Colonic mucosa (tissue), 4 donors: ENCODE measurements around the gene KRT10. TPM values are rescaled to one million over a fixed set of nuclear protein-coding genes. Genes with fewer than 3 reads are reported as not detected.
"Not testable (repeated sequence)": the region's sequence is repeated elsewhere in the genome, so short reads cannot be mapped to it uniquely, and the experiment has no call there.

Experiments used
- DNase-seq: peaks from one replicate; pipeline ENCODE4 v3.0.0-alpha.2; 2020
- H3K27ac ChIP-seq: fragments of 200-600 bp; one replicate; pipeline ENCODE4 v1.8.0; 2021
- H3K27me3 ChIP-seq: fragments of 200-600 bp; one replicate; pipeline ENCODE4 v1.8.0; 2021
- H3K36me3 ChIP-seq: fragments of 200-600 bp; one replicate; pipeline ENCODE4 v1.8.0; 2021
- H3K4me1 ChIP-seq: fragments of 200-600 bp; one replicate; pipeline ENCODE4 v1.8.0; 2021; ENCODE audit warnings: mild to moderate bottlenecking
- H3K4me3 ChIP-seq: fragments of 200-600 bp; one replicate; pipeline ENCODE4 v1.8.0; 2021
- H3K9ac ChIP-seq, 2 donors: one replicate each; pipeline ENCODE4 v1.7.0; 2013; ENCODE audit warnings: control low read depth in 2 of 2, low read depth in 2 of 2, low read length in 2 of 2
- H3K9me3 ChIP-seq: fragments of 200-600 bp; one replicate; pipeline ENCODE4 v1.8.0; 2021
- CTCF ChIP-seq: fragments of 200-600 bp; IDR thresholded peaks from one replicate; pipeline ENCODE4 v1.8.0; 2022; ENCODE audit warnings: antibody characterized with exemption, mild to moderate bottlenecking
- intact Hi-C: fragments of 100-400 bp; cut with DNase I; formaldehyde crosslinking; loops from one replicate; pipeline ENCODE4 v1.14.1; 2022
- total RNA-seq, 2 donors: library from RNA; stranded (reverse); fragmentation: NEBNext Ultra II Directional in 1 of 2; extraction: Animal tissue kit (Norgen Biotek cat#: 25700) in 1 of 2; gene quantifications; one replicate each; pipeline ENCODE4 v1.2.1, GENCODE V29; 2021
- donor health status: healthy.
- donor health status: DM: no; HTN: no; CAD: no.
- donor health status: DM: no; HTN: no; CAD: no.

The KRT10 gene
- total RNA-seq, 2 donors from 2014 or later, result 33.6 to 35.1 TPM

GRCh38 chr17:40862985-40863733 lies 40.7 kb upstream of the KRT10 start:
- TF ChIP-seq CTCF, result no peak
- Histone ChIP-seq H3K27me3 (no peaks in the 10 kb centered on the region), H3K4me3 (no peak overlapping the region), H3K9ac (no peak overlapping the region), H3K4me1 (no peaks in the 10 kb centered on the region), H3K36me3 (no peaks in the 10 kb centered on the region), H3K9me3 (no peaks in the 10 kb centered on the region), H3K27ac (no peak overlapping the region)
- DNase-seq, result no peak
- intact Hi-C loops, result no loop called here

GRCh38 chr17:40859536-40859935 lies 37.1 kb upstream of the KRT10 start:
- H3K27ac ChIP-seq, result no peak overlapping the region
- no peaks in the 10 kb centered on the region for H3K27me3 ChIP-seq
- peak; percentile 35 for DNase-seq

GRCh38 chr17:40858667-40859066 lies 36.3 kb upstream of the KRT10 start:
- H3K27me3 ChIP-seq, H3K9ac ChIP-seq, H3K4me1 ChIP-seq, H3K27ac ChIP-seq, H3K36me3 ChIP-seq, H3K9me3 ChIP-seq, DNase-seq, H3K4me3 ChIP-seq: not testable (repeated sequence)
- intact Hi-C loops, result loop anchor here (5.0 to 10.0 kb wide), 2 partner anchors 49 to 466 kb away; no protein-coding TSS in a partner anchor

More at GRCh38 chr17:40859536-40859935, 37.1 kb upstream of the KRT10 start:
- Histone ChIP-seq H3K9me3 (no peaks in the 10 kb centered on the region), H3K36me3 (no peaks in the 10 kb centered on the region), H3K4me3 (no peak overlapping the region), H3K4me1 (no peaks in the 10 kb centered on the region), H3K9ac (no peak overlapping the region)
- no peak for TF ChIP-seq CTCF
- intact Hi-C loops, result loop anchor here (5.0 to 10.0 kb wide), 2 partner anchors 48 to 465 kb away; no protein-coding TSS in a partner anchor

GRCh38 chr17:40857535-40857934 lies 35.1 kb upstream of the KRT10 start:
- H3K27me3 ChIP-seq, result no peaks in the 10 kb centered on the region
- TF ChIP-seq CTCF, result no peak
- intact Hi-C loops, result loop anchor here (5.0 to 10.0 kb wide), 2 partner anchors 50 to 467 kb away; no protein-coding TSS in a partner anchor
- no peak overlapping the region for H3K9ac ChIP-seq
- H3K36me3 ChIP-seq, result no peaks in the 10 kb centered on the region
- DNase-seq, result no peak
- no peaks in the 10 kb centered on the region for H3K4me1 ChIP-seq
- no peak overlapping the region for H3K27ac ChIP-seq
- no peaks in the 10 kb centered on the region for H3K9me3 ChIP-seq
- H3K4me3 ChIP-seq, result no peak overlapping the region

- no peak overlapping the region for H3K4me3 ChIP-seq
- no peak for TF ChIP-seq CTCF
- no peaks in the 10 kb centered on the region for H3K9me3 ChIP-seq
- no peak for DNase-seq
- H3K9ac ChIP-seq, result no peak overlapping the region
- no peaks in the 10 kb centered on the region for H3K4me1 ChIP-seq
- intact Hi-C loops, result loop anchor here (10.0 kb wide), 1 partner anchor 471 kb away; no protein-coding TSS in a partner anchor
- H3K27ac ChIP-seq, result no peak overlapping the region
- H3K27me3 ChIP-seq, result no peaks in the 10 kb centered on the region
- no peaks in the 10 kb centered on the region for H3K36me3 ChIP-seq
Measured at GRCh38 chr17:40854175-40854814, 31.9 kb upstream of the KRT10 start.
